HepG2 (cell line): ENCODE results near the gene THRSP. TPM values are rescaled to one million over a fixed set of nuclear protein-coding genes. Genes with fewer than 3 reads are reported as not detected.

Experiments used
- ARID3A ChIP-seq: IDR thresholded peaks from 2 replicates; pipeline ENCODE4 v1.6.1; 2012; ENCODE audit warnings: low read depth, low read length, improper control_type of control experiment
- ATF1 ChIP-seq: IDR thresholded peaks from 2 replicates; pipeline ENCODE4 v1.6.1; 2016; ENCODE audit warnings: mild to moderate bottlenecking, control low read depth
- ATF2 ChIP-seq: sonication (generic); formaldehyde crosslinking; IDR thresholded peaks from 2 replicates; pipeline ENCODE4 v1.4.0; 2020; ENCODE audit warnings: missing genetic modification reagents
- CBFB ChIP-seq: sonication (generic); formaldehyde crosslinking; IDR thresholded peaks from 2 replicates; pipeline ENCODE4 v1.4.0; 2020; ENCODE audit warnings: missing genetic modification reagents
- HMG20A ChIP-seq: IDR thresholded peaks from 2 replicates; pipeline ENCODE4 v1.6.1; 2016; ENCODE audit warnings: borderline replicate concordance
- JUNB ChIP-seq: sonication (generic); formaldehyde crosslinking; IDR thresholded peaks from 2 replicates; pipeline ENCODE4 v1.8.0; 2022; ENCODE audit warnings: missing genetic modification reagents, mild to moderate bottlenecking, borderline replicate concordance
- KAT7 ChIP-seq: IDR thresholded peaks from 2 replicates; pipeline ENCODE4 v1.6.1; 2018; ENCODE audit warnings: borderline replicate concordance, missing compliant biosample characterization
- KDM6A ChIP-seq: IDR thresholded peaks from 2 replicates; pipeline ENCODE4 v1.6.1; 2016; ENCODE audit warnings: low read depth
- MIER3 ChIP-seq: IDR thresholded peaks from 2 replicates; pipeline ENCODE4 v1.6.1; 2016; ENCODE audit warnings: missing compliant biosample characterization, borderline replicate concordance
- NFATC3 ChIP-seq: sonication (generic); formaldehyde crosslinking; IDR thresholded peaks from 2 replicates; pipeline ENCODE4 v1.5.1; 2020; ENCODE audit warnings: mild to moderate bottlenecking, missing genetic modification reagents
- NR2F1 ChIP-seq, 2 experiments: fragments of 450-650 bp in 1 of 2; formaldehyde crosslinking in 1 of 2; IDR thresholded peaks; 2 replicates each; pipeline versions ENCODE4 v1.5.0 to v1.6.1; 2016 to 2020; ENCODE audit warnings: mild to moderate bottlenecking in 1 of 2, missing compliant biosample characterization in 1 of 2, missing genetic modification reagents in 1 of 2, moderate library complexity in 1 of 2
- RARA ChIP-seq: IDR thresholded peaks from 2 replicates; pipeline ENCODE4 v1.6.1; 2016; ENCODE audit warnings: missing genetic modification reagents, missing compliant biosample characterization
- RERE ChIP-seq: IDR thresholded peaks from 2 replicates; pipeline ENCODE4 v1.6.1; 2016; ENCODE audit warnings: low read depth, missing genetic modification reagents, missing compliant biosample characterization
- SALL2 ChIP-seq: sonication (generic); formaldehyde crosslinking; IDR thresholded peaks from 2 replicates; pipeline ENCODE4 v1.8.1; 2023; ENCODE audit warnings: mild to moderate bottlenecking, missing genetic modification reagents, inconsistent platforms
- SOX13 ChIP-seq, 3 experiments: fragments of 450-650 bp in 1 of 3; sonication (generic) in 1 of 3; formaldehyde crosslinking in 1 of 3; IDR thresholded peaks in 2 of 3; conservative IDR thresholded peaks in 1 of 3; 2 replicates each; pipeline versions ENCODE4 v1.5.0 to v1.6.1; 2016 to 2020; ENCODE audit warnings: antibody characterized with exemption in 1 of 3, mild to moderate bottlenecking in 1 of 3, missing compliant biosample characterization in 1 of 3, missing genetic modification reagents in 1 of 3, moderate library complexity in 1 of 3
- TBX2 ChIP-seq: sonication (generic); formaldehyde crosslinking; IDR thresholded peaks from 2 replicates; pipeline ENCODE4 v1.5.0; 2020; ENCODE audit warnings: missing genetic modification reagents, mild to moderate bottlenecking, borderline replicate concordance
- TCF7 ChIP-seq: sonication (generic); IDR thresholded peaks from 2 replicates; pipeline ENCODE4 v1.6.1; 2016; ENCODE audit warnings: antibody characterized with exemption, low read depth
- TFAP4 ChIP-seq: sonication (generic); IDR thresholded peaks from 2 replicates; pipeline ENCODE4 v1.6.1; 2016; ENCODE audit warnings: low read depth, borderline replicate concordance
- ZNF331 ChIP-seq: sonication (generic); formaldehyde crosslinking; IDR thresholded peaks from 2 replicates; pipeline ENCODE4 v1.4.0; 2020; ENCODE audit warnings: missing genetic modification reagents
- polyA plus RNA-seq, 8 experiments: library from polyadenylated mRNA; depleted of rRNA in 3 of 8; stranded (reverse) in 7 of 8; unstranded in 1 of 8; fragments of >200 nt; fragmentation: Illumina TruSeq in 4 of 8; extraction: Trizol in 4 of 8; gene quantifications; 2 replicates each; pipeline versions ENCODE4 v1.2.1 to v1.2.3, GENCODE V29; 2011 to 2016; ENCODE audit warnings: low read depth in 4 of 8, missing spikeins in 1 of 8, mixed read lengths in 1 of 8; ENCODE audit not compliant: insufficient read depth in 1 of 8
- total RNA-seq, 5 experiments: library from RNA; depleted of rRNA; stranded (reverse); fragments of >200 nt; fragmentation: Illumina TruSeq; extraction: Trizol; gene quantifications; 2 replicates each; pipeline ENCODE4 v1.2.3, GENCODE V29; 2016; ENCODE audit warnings: low read depth in 1 of 5

Gene THRSP
- total and polyA plus RNA-seq, 2 of the 13 experiments (the other 11 are each of a cell fraction or from before 2014, with no cell fraction given) = 0.13 to 0.58 TPM

GRCh38 chr11:78086521-78087074 is 22.9 kb downstream of the THRSP start (continued):
- TF ChIP-seq RERE (CRISPR knock-in tag) (peak; percentile 40; the same call in 1 of the 2 replicates), CBFB (CRISPR knock-in tag) (peak; percentile 86), ARID3A (peak; percentile 54; the same call in 1 of the 2 replicates), SALL2 (CRISPR knock-in tag) (peak; percentile 21; the same call in 1 of the 2 replicates), ZNF331 (CRISPR knock-in tag) (peak; percentile 96), MIER3 (peak; percentile 95; the same call in 1 of the 2 replicates), JUNB (peak; percentile 68; the same call in 1 of the 2 replicates), KDM6A (CRISPR knock-in tag) (peak; percentile 77), NFATC3 (CRISPR knock-in tag) (peak; percentile 76; the same call in 1 of the 2 replicates), ATF1 (CRISPR knock-in tag) (peak; percentile 39; the same call in 1 of the 2 replicates), HMG20A (CRISPR knock-in tag) (peak; percentile 76; the same call in 1 of the 2 replicates), TBX2 (CRISPR knock-in tag) (0 out of 2 replicates have a peak, but pooled peaks have one; percentile 54), TCF7 (peak; percentile 74; the same call in 1 of the 2 replicates), SOX13 (IDR thresholded peaks at IDR 0.05) (peak; percentile 100), SOX13 (CRISPR knock-in tag; conservative IDR thresholded peaks at IDR 0.05 in 1 of 2, IDR thresholded peaks at IDR 0.05 in 1 of 2) (peak in 1 of 2 experiments; percentile 100; a peak in 2 of 4 replicates), RARA (CRISPR knock-in tag) (peak; percentile 91), TFAP4 (peak; percentile 64; the same call in 1 of the 2 replicates), KAT7 (CRISPR knock-in tag) (0 out of 2 replicates have a peak, but pooled peaks have one; percentile 43), ATF2 (CRISPR knock-in tag) (peak; percentile 24; the same call in 1 of the 2 replicates), NR2F1 (CRISPR knock-in tag; IDR thresholded peaks at IDR 0.05) (peak; percentile 98 to 99)
